H1 (cell line): Measurements from ENCODE around the gene POU4F1. TPM values are rescaled to one million over a fixed set of nuclear protein-coding genes. Genes with fewer than 3 reads are reported as not detected.

Source experiments
- GTF2F1 ChIP-seq: IDR thresholded peaks from 2 replicates; pipeline ENCODE4 v1.6.1; 2012; ENCODE audit warnings: low read depth, low read length, improper control_type of control experiment, borderline replicate concordance
- RBBP5 ChIP-seq: IDR thresholded peaks from 2 replicates; pipeline ENCODE4 v1.7.1; 2012; ENCODE audit warnings: low read depth, mild to moderate bottlenecking, inconsistent platforms, low read length, moderate library complexity, borderline replicate concordance
- polyA plus RNA-seq, 7 experiments: library from polyadenylated mRNA; depleted of rRNA in 3 of 7; stranded (reverse) in 5 of 7; unstranded in 2 of 7; fragments of >200 nt in 5 of 7; fragments of 200-250 nt in 2 of 7; gene quantifications; 1 replicate in 5 of 7; 2 replicates in 1 of 7; 4 replicates in 1 of 7; pipeline versions ENCODE4 v1.2.1 to v1.2.3, GENCODE V29; 2011 to 2013; ENCODE audit warnings: missing spikeins in 2 of 7, mixed read lengths in 2 of 7
- total RNA-seq: library from RNA; stranded (reverse); fragmentation: NEBNext Ultra II Directional; extraction: Animal tissue kit (Norgen Biotek cat#: 25700); gene quantifications from 2 replicates; pipeline ENCODE4 v1.2.1, GENCODE V29; 2021

The POU4F1 gene
- total and polyA plus RNA-seq, 2 of the 8 experiments (the other 6 are each of a cell fraction or from before 2014, with no cell fraction given): 0.09 to 0.32 TPM

- TF ChIP-seq RBBP5 (no peak), GTF2F1 (no peak)
- TF ChIP-seq, all 59 proteins: peak for 0
Observed at GRCh38 chr13:78611040-78611439, 7.7 kb upstream of the POU4F1 start (continued).
